DMS 273 treated with DMSO at 0.1 percent for 48 hours (cell line): Measurements from ENCODE around the gene MIER3.

Experiments used
- DNase-seq: peaks from one replicate; lab custom pipeline; 2025; lab: John Stamatoyannopoulos, UW

Gene MIER3

GRCh38 chr5:56961746-56962145 lies 9.8 kb upstream of the MIER3 start:
- no peak for DNase-seq

GRCh38 chr5:56959326-56959725 lies 7.4 kb upstream of the MIER3 start:
- DNase-seq = no peak

- DNase-seq = no peak
These were observed 6.7 kb upstream of the MIER3 start for GRCh38 chr5:56958595-56958994.

GRCh38 chr5:56954262-56954661 lies 2.3 kb upstream of the MIER3 start:
- DNase-seq = no peak

GRCh38 chr5:56951126-56951945 lies 587 bp downstream of the MIER3 start:
- no peak for DNase-seq

GRCh38 chr5:56950626-56951125 lies 1.2 kb downstream of the MIER3 start:
- DNase-seq = peak; percentile 6

- DNase-seq = no peak
These were observed 4.9 kb downstream of the MIER3 start for GRCh38 chr5:56947052-56947451.

- DNase-seq = no peak
These were observed 9.9 kb downstream of the MIER3 start for GRCh38 chr5:56941981-56942380.

GRCh38 chr5:56938858-56939257 lies 13.1 kb downstream of the MIER3 start:
- no peak for DNase-seq

GRCh38 chr5:56934325-56934724 lies 17.6 kb downstream of the MIER3 start:
- DNase-seq = no peak

- no peak for DNase-seq
These were observed 29.0 kb downstream of the MIER3 start for GRCh38 chr5:56922922-56923321.

- no peak for DNase-seq
These were observed 31.8 kb downstream of the MIER3 start for GRCh38 chr5:56919942-56920662.

GRCh38 chr5:56918054-56918453 lies 33.9 kb downstream of the MIER3 start:
- no peak for DNase-seq

GRCh38 chr5:56917534-56917933 lies 34.4 kb downstream of the MIER3 start:
- DNase-seq = no peak

- DNase-seq = no peak
These were observed 37.2 kb downstream of the MIER3 start for GRCh38 chr5:56914678-56915077.

GRCh38 chr5:56913766-56914165 lies 38.2 kb downstream of the MIER3 start:
- DNase-seq = no peak

GRCh38 chr5:56910210-56910965 lies 41.5 kb downstream of the MIER3 start:
- DNase-seq = peak; percentile 65

GRCh38 chr5:56909294-56910209 lies 42.4 kb downstream of the MIER3 start, which contains the start of gene SETD9:
SETD9 (plus strand) TSS chr5:56909596; CDS start chr5:56909646, 50 bp downstream.
- peak; percentile 85 for DNase-seq

GRCh38 chr5:56908942-56909293 lies 43.0 kb downstream of the MIER3 start:
- peak; percentile 51 for DNase-seq

GRCh38 chr5:56900858-56901578 lies 50.9 kb downstream of the MIER3 start:
- DNase-seq = peak; percentile 14

GRCh38 chr5:56900395-56900794 lies 51.5 kb downstream of the MIER3 start:
- no peak for DNase-seq
